ENCODE data around the gene PHIP.

Gene PHIP

GRCh38 chr6:79062708-79063107 lies 15.3 kb downstream of the PHIP start:
- no peak for DNase-seq (ENCODE audit: low read depth)
- no peak overlapping the region for H3K4me3 ChIP-seq (ENCODE audit: low read depth, low read length)
- TF ChIP-seq CTCF (IDR thresholded peaks at IDR 0.05; ENCODE audit: low read depth, low read length, missing control alignments), result no peak

- no peak for DNase-seq (ENCODE audit: low read depth)
- no peak for TF ChIP-seq CTCF (IDR thresholded peaks at IDR 0.05; ENCODE audit: low read depth, low read length, missing control alignments)
- H3K4me3 ChIP-seq (ENCODE audit: low read depth, low read length), result no peak overlapping the region
These were observed 20.3 kb downstream of the PHIP start for GRCh38 chr6:79057746-79058145.

GRCh38 chr6:79056226-79056625 lies 21.8 kb downstream of the PHIP start:
- no peak for TF ChIP-seq CTCF (IDR thresholded peaks at IDR 0.05; ENCODE audit: low read depth, low read length, missing control alignments)
- no peak overlapping the region for H3K4me3 ChIP-seq (ENCODE audit: low read depth, low read length)
- DNase-seq (ENCODE audit: low read depth), result no peak

- DNase-seq (ENCODE audit: low read depth), result no peak
- no peak overlapping the region for H3K4me3 ChIP-seq (ENCODE audit: low read depth, low read length)
- TF ChIP-seq CTCF (IDR thresholded peaks at IDR 0.05; ENCODE audit: low read depth, low read length, missing control alignments), result peak; percentile 51
These were observed 29.4 kb downstream of the PHIP start for GRCh38 chr6:79048611-79049010.

GRCh38 chr6:79047072-79047471 lies 31.0 kb downstream of the PHIP start:
- no peak overlapping the region for H3K4me3 ChIP-seq (ENCODE audit: low read depth, low read length)
- no peak for DNase-seq (ENCODE audit: low read depth)

GRCh38 chr6:79045966-79046365 lies 32.1 kb downstream of the PHIP start:
- no peak for DNase-seq (ENCODE audit: low read depth)
- no peak overlapping the region for H3K4me3 ChIP-seq (ENCODE audit: low read depth, low read length)
- no peak for TF ChIP-seq CTCF (IDR thresholded peaks at IDR 0.05; ENCODE audit: low read depth, low read length, missing control alignments)

More at GRCh38 chr6:79047072-79047471, 31.0 kb downstream of the PHIP start:
- TF ChIP-seq CTCF (IDR thresholded peaks at IDR 0.05; ENCODE audit: low read depth, low read length, missing control alignments), result no peak

- no peak for DNase-seq (ENCODE audit: low read depth)
- H3K4me3 ChIP-seq (ENCODE audit: low read depth, low read length), result no peak overlapping the region
- TF ChIP-seq CTCF (IDR thresholded peaks at IDR 0.05; ENCODE audit: low read depth, low read length, missing control alignments), result no peak
These were observed 35.3 kb downstream of the PHIP start for GRCh38 chr6:79042799-79043126.
